ENCODE results near the gene NEU4. TPM values are rescaled to one million over a fixed set of nuclear protein-coding genes. Genes with fewer than 3 reads are reported as not detected.

The NEU4 gene
- polyA plus RNA-seq, 6 donors from 2014 or later, result 0.55 to 1.7 TPM; not detected in 4

DNA sequence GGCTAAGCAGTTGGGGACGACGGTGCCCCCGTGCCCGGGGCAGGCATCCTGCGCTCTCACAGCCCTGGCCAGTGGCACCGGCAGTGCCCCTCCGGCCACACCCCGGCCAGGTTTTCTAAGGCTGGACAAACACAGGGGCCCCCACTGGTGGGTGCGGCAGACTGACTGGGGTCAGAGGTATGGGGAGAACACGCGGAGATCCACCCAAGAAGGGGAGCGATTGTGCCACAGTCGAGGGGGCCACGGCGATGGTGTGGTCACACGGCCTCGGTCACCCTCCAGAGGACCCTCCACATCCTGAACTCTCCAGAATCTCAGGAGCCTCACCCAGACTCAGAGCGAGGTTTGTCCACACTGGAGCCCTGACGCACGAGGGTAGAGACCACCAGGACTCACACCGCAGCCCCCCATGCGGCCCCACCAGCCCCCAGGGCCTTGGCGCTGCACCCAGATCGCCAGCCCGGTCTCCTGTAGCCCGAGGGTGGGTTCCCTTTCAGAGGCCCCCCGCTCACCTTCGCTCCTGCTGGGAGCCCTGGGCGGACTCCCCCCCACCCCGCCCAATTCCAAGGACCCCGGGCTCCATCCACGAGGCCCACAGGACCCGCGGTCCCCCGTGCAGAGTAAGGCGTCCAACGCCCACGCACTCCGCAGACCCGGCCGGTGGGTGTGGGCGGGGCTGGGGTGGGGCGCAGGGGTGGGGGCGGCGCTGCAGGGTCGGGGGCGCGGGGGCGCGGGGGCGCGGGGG, 34.5 kb downstream of the NEU4 start:
- Mint-ChIP-seq H3K4me1 (peaks cover 12 to 26% (median 15%) of the 10 kb centered on the region in 3 donors), H3K27ac (peak overlapping the region in 4 of 6 donors; percentile 81 to 93 (median 88)), H3K36me3 (no peaks in the 10 kb centered on the region), H3K9me3 (no peaks in the 10 kb centered on the region), H3K4me3 (peak overlapping the region; percentile 65 to 91 (median 86)), H3K27me3 (peaks cover 0 to 16% (median 4%) of the 10 kb centered on the region in 3 donors)
- DNase-seq (no peak), ATAC-seq (ENCODE audit: low read depth in 2 of 2) (peak in 1 of 2 donors; percentile 22)

DNA sequence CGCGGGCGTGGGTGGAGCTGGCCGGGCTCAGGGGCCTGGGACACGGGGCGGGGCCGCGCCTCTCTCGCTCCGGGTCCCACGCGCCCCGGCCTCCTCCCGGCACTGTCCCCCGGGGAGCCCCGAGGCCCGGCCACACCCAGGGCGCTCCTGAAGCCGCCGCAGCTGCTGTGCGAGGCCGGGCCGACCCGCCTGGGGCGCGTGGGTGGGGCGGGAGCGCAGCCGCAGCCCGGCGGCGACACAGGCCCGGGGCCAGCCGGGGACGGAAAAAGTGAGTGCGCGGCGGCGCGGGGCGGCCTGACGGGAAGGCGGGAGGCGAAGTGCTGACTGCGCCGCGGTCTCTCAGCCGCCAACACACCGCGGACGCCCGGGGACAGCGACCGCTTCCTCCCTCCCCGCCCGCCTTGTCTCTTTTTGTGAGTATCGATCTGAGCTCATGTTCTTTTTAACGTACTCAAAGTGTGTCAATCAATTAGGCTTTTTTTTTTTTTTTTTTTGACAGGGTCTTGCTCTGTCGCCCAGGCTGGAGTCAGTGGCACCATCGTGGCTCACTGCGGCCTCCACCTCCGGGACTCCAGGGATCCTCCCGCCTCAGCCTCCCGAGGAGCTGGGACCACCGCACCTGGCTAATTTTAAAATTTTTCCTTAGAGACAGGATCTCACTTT, 35.2 kb downstream of the NEU4 start:
- no peaks in the 10 kb centered on the region for H3K9me3 Mint-ChIP-seq
- H3K4me3 Mint-ChIP-seq, result peak overlapping the region; percentile 59 to 85 (median 79)
- peaks cover 12 to 26% (median 15%) of the 10 kb centered on the region in 3 donors for H3K4me1 Mint-ChIP-seq
- DNase-seq (peak; percentile 71), ATAC-seq (ENCODE audit: low read depth in 2 of 2) (peak; percentile 88 to 90)
- H3K27ac Mint-ChIP-seq, result peak overlapping the region in 5 of 6 donors; percentile 21 to 73 (median 56)
- H3K27me3 Mint-ChIP-seq, result peaks cover 0 to 16% (median 4%) of the 10 kb centered on the region in 3 donors
- no peaks in the 10 kb centered on the region for H3K36me3 Mint-ChIP-seq

DNA sequence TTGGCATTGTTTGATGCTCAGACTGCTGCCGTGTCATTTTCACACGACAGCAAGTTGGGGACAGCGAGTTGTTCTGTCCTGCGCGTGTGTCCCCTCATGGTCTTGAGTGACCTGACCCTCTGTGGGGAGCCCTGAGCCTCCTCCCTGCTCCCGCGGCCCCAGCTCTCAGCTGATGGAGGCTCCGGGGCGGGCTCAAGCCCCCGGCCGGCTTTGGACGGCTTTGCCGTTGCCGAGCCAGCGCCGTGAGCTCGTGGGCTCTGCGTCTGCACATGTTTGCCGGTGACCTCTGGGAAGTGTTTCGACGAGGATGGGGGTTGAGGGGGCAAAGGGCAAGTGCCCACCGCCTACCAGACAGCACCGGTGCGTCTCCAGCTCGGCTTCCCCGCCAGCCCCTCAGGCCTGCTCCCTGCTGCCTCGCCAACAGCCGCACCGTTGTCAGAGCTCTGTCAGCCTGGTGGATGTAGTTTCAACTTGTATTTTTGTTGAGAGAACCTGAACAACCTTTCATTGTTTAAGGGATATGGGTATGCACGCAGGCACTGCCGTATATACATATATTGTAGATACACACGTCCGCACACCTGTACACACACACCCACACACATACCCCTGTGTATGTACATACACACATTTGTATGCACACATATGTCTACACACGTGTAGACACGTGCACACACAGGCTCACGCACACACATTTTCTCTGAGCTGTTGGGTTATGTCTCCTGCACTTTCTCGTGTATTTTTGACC, 36.0 kb downstream of the NEU4 start:
- H3K36me3 Mint-ChIP-seq, result no peaks in the 10 kb centered on the region
- no peak for ATAC-seq (ENCODE audit: low read depth in 2 of 2)
- H3K27me3 Mint-ChIP-seq, result peaks cover 0 to 21% (median 4%) of the 10 kb centered on the region in 3 donors
- no peak for DNase-seq
- peaks cover 12 to 26% (median 15%) of the 10 kb centered on the region in 3 donors for H3K4me1 Mint-ChIP-seq
- no peaks in the 10 kb centered on the region for H3K9me3 Mint-ChIP-seq
- peak overlapping the region; percentile 76 to 85 (median 81) for H3K4me3 Mint-ChIP-seq
- H3K27ac Mint-ChIP-seq, result peak overlapping the region in 5 of 6 donors; percentile 26 to 93 (median 67)

DNA sequence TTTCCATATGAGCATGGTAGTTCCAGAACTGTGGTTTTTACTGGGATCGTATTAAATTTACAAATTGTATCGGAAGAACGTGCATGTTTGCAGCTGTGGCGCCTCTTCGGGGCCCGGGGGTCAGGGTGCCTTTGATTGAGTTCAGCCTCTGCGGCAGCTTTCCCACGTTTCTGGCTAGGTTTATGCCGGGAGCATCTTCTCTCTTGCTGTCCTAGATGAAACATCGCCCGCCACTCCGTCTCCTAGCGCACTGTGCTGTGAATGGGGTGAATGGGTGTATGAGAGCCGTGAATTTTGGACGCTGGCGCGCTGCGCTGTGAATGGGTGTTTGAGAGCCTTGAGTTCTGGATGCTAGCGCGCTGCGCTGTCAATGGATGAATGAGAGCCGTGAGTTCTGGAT, 37.4 kb downstream of the NEU4 start:
- DNase-seq (no peak), ATAC-seq (ENCODE audit: low read depth in 2 of 2) (no peak)
- peak overlapping the region in 5 of 8 donors; percentile 12 to 77 (median 49) for H3K4me3 Mint-ChIP-seq
- peaks cover 0 to 21% (median 4%) of the 10 kb centered on the region in 3 donors for H3K27me3 Mint-ChIP-seq
- H3K9me3 Mint-ChIP-seq, result no peaks in the 10 kb centered on the region
- peaks cover 12 to 26% (median 15%) of the 10 kb centered on the region in 3 donors for H3K4me1 Mint-ChIP-seq
- peak overlapping the region in 1 of 6 donors; percentile 28 for H3K27ac Mint-ChIP-seq
- no peaks in the 10 kb centered on the region for H3K36me3 Mint-ChIP-seq

DNA sequence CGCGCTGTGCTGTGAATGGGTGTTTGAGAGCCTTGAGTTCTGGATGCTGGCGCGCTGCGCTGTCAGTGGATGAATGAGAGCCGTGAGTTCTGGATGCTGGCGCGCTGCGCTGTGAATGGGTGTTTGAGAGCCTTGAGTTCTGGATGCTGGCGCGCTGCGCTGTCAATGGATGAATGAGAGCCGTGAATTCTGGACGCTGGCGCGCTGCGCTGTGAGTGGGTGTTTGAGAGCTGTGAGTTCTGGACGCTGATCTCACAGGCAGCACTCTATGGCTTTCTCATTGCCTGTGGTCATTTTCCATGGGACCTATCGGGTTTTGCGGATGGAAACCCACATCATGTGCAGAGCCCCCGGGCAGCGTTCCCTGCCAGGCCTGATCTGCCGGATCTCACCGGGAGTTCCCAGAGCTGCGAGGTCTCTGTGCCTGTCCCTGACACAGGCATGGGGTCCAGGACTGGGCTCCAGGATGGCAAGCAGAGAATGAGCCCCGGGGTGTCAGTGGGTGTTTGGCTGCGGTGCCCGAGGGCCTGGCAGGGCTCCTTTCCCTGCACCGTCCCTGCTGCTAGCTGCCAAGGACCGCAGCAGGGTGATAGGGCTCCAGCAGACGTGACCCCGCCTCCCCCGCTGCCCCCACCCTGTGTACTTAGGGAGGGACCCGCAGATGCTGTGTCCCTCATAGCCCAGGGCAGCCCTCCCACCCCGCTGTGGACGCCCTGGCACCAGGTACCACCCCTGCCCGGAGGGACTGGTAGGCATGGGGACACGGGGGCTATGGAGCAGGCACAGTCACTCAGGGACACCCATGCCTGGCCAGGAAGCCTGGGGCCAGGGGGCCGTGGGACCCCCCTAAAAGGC, 40.0 kb downstream of the NEU4 start:
- DNase-seq (no peak), ATAC-seq (ENCODE audit: low read depth in 2 of 2) (no peak)
- peaks cover 0 to 21% (median 4%) of the 10 kb centered on the region in 3 donors for H3K27me3 Mint-ChIP-seq
- H3K27ac Mint-ChIP-seq, result no peak overlapping the region
- H3K36me3 Mint-ChIP-seq, result no peaks in the 10 kb centered on the region
- H3K4me1 Mint-ChIP-seq, result peaks cover 4 to 14% (median 5%) of the 10 kb centered on the region in 3 donors
- H3K9me3 Mint-ChIP-seq, result no peaks in the 10 kb centered on the region
- no peak overlapping the region for H3K4me3 Mint-ChIP-seq

DNA sequence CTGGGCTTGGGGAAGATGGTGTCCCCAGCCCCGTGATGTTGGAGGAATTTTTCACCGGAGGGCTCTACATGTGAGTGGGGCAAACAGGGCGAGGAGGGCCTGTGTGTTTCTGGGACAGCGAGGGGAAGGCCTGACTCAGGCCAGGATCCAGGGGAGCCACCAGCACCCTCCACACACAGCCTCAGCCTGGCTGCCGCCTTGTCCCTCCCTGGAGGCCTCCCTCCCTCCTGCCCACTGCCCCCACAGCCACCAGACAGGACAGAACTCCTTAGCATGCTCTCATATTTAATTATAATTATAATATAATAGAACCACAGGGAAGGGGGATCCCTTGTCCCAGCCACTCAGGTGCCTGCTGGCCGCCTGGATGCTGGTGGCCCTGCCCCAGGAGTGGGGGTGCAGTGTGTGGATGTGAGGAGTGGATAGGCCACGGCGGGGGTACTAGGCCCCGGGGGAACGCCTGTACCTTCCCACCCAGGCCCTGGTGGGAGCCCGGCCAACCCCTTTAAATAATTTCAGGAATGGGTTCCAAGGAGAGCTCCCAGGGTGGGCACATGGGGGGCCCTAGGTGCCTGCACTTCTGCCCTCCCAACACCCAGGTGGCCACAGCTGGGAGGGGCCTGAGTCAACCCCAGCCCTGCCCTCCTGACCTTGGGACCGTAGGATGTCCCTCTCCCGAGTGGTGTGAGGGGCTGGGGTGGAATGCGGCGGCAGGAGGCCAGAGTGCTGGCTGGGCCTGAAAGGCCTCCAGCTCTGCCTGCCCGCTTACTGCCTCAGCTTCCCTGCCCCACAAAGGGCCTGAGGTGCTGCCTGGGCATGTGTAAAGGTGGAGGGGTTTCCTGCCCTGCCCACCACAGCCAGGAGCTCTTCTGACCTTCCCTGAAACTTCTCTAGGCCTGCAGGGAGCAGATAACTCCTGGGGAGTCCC, 40.9 kb downstream of the NEU4 start:
- DNase-seq (no peak), ATAC-seq (ENCODE audit: low read depth in 2 of 2) (no peak)
- Mint-ChIP-seq H3K27ac (no peak overlapping the region), H3K9me3 (no peaks in the 10 kb centered on the region), H3K4me3 (no peak overlapping the region), H3K36me3 (no peaks in the 10 kb centered on the region), H3K27me3 (peaks cover 0 to 21% (median 4%) of the 10 kb centered on the region in 3 donors), H3K4me1 (peaks cover 4 to 9% (median 4%) of the 10 kb centered on the region in 3 donors)

DNA sequence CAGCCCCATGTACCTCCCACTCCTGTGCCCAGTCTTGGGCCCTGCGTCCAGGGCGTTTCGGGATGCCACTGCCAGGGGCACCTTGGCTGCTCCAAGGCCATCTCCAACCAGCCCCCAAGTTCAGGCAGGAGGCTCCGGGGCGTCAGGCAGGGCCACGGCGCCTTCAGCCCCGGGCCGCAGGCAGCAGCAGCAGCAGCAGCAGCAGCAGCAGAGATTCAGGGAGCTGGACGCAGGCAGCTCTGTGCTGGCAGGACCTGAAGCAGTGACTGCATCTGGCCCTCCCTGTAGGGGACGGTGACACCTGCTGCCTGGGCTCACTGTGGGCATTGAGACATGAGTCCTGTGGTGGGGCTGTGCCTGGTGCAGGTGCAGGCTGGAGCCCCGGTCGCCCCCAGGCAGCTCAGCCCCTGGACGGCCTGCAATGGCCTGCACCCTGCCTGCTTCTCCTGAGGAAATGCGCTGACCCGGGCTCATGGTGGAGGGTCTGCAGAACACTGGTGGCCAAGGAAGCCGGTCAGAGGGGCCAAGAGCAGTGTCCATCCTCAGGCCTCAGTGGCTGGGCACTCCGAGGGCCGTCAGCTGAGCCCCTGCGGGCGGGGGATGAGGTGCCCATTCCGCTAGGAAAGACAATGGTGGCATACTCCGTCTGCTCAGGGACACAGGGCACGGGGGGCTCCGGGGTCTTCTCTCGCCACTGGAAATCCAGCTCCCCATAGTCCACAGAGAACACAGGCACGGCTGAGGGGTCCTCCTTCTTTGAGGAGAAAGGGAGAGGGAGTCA, 41.7 kb downstream of the NEU4 start:
- DNase-seq (no peak), ATAC-seq (ENCODE audit: low read depth in 2 of 2) (no peak)
- Mint-ChIP-seq H3K27ac (no peak overlapping the region), H3K4me1 (peaks cover 0 to 1% (median 0%) of the 10 kb centered on the region in 3 donors), H3K36me3 (no peaks in the 10 kb centered on the region), H3K9me3 (no peaks in the 10 kb centered on the region), H3K27me3 (peaks cover 0 to 23% (median 0%) of the 10 kb centered on the region in 3 donors), H3K4me3 (no peak overlapping the region)

DNA sequence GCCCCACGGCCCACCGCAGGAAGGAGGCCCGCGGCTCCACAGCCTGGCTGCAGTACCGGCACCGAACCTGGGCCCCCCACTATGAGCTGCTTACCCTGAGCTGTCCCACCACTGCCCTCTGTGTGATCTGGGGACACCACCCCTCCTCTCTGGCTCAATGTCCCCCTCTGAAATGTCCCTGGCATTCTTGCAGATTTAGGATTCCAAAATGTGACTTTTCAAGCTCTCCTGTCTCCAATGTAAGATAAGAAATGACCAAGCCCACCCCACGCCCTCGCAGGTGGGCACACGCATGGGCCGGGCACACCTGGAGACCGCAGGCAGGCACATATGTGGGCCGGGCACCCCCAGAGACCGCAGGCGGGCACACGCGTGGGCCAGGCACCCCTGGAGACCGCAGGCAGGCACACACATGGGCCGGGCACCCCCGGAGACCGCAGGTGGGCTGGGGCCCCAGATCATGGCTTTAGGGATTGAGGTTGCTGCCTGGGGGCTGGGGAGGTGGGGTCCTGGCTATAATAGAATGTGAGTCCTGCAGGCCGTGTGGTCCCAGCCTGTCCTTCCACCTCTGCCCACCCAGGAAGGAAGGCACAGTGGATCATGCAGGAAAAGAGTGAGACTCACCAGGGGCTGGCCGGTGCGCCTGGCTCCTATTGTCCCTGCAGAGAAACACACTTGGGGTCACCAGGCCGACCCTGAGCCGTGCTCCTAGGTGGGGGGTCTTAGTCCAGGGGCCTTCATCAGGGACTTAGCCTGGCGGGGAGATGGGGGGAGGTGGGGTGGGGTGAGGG, 42.5 kb downstream of the NEU4 start:
- ATAC-seq (ENCODE audit: low read depth in 2 of 2) (no peak), DNase-seq (no peak)
- Mint-ChIP-seq H3K4me3 (peak overlapping the region in 1 of 8 donors; percentile 42), H3K27me3 (peaks cover 0 to 28% (median 0%) of the 10 kb centered on the region in 3 donors), H3K4me1 (no peaks in the 10 kb centered on the region), H3K27ac (no peak overlapping the region), H3K9me3 (no peaks in the 10 kb centered on the region), H3K36me3 (no peaks in the 10 kb centered on the region)

DNA sequence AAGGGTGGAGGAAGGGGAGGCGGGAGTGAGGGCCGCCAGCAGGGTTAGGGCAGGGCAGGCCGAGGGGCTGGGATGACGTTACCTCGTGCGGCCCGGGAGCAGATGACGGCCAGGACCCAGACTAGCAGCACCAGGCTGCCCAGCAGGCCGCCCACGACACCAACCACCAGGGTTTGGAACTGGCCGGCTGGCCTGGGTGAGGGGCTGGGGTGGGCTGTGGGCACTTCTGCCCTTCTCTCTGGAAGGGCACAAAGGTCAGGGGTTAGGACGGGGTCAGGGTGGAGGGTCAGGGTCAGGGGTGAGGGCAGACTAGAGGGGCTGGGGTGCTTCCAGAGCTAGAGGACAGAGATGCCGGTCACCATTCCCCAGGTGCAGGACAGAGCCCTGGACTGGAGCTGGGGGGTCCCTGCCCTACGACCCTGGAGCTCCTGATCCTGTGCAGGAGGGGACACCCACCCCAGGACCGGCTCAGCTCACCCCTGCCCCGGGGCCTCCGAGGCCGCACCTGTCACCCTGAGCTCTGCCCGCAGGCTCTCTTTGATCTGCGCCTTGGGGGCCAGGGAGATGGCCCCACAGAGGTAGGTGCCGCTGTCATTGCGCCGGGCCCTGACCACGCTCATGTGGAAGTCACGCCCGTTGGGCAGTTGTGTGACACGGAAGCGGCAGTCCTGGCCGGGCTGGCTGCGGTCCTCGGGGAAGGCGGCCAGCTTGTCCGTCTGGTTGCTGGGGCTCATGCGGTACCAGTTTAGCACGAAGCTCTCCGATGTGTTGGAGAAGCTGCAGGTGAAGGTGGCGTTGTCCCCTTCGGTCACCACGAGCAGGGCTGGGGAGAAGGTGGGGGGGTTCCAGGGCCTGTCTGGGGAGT, 43.4 kb downstream of the NEU4 start:
- ATAC-seq (ENCODE audit: low read depth in 2 of 2), result no peak
- Mint-ChIP-seq H3K36me3 (no peaks in the 10 kb centered on the region), H3K9me3 (no peaks in the 10 kb centered on the region), H3K4me3 (no peak overlapping the region), H3K27ac (no peak overlapping the region), H3K4me1 (no peaks in the 10 kb centered on the region), H3K27me3 (peaks cover 0 to 25% (median 0%) of the 10 kb centered on the region in 3 donors)
- DNase-seq, result no peak

DNA sequence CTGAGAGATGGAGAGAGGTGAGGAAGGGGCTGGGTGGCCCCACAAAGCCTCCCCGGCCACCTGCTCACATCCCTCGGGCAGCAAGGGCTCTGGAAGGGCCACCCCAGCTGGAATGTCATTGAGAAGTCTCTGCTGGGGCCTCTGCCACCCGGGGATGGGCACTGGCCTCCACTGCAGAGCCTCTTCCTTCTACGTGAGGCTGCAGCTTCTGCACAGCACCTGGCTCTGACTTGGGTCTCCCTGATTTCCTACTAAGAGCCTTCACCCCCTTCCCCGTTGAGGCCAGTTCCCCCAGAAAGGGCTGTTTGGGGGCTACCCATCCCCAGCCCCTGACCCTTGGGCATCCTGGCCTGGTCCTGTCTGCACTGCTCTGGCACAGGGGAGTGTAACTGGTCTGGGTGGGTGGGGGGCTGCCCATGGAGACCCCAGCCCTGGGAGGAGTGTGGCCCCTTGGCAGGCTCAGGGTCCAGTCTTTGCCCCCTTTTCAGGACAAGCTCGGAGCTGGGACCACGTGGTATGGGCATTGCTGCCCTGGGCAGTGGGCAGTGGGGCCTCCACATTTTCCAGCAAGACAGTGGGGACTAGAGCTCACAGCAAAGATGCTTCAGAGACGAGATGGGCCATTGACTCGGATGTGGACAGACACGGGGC, 44.1 kb downstream of the NEU4 start:
- no peaks in the 10 kb centered on the region for H3K4me1 Mint-ChIP-seq
- DNase-seq (no peak), ATAC-seq (ENCODE audit: low read depth in 2 of 2) (no peak)
- H3K9me3 Mint-ChIP-seq, result no peaks in the 10 kb centered on the region
- no peak overlapping the region for H3K4me3 Mint-ChIP-seq
- H3K36me3 Mint-ChIP-seq, result no peaks in the 10 kb centered on the region
- H3K27me3 Mint-ChIP-seq, result peaks cover 0 to 20% (median 0%) of the 10 kb centered on the region in 3 donors
- H3K27ac Mint-ChIP-seq, result peak overlapping the region in 1 of 6 donors; percentile 30
